Fibroblast of lung (primary cell): ENCODE data around the gene CIB2.

Experiments
- EZH2 ChIP-seq: IDR thresholded peaks from 2 replicates; pipeline ENCODE4 v1.5.1; 2012; ENCODE audit warnings: low read length, control low read depth, mild to moderate bottlenecking; ENCODE audit errors: missing control alignments
- TF ChIP-seq, protein P1 (sequence below), 2 donors: IDR thresholded peaks in 1 of 2; conservative IDR thresholded peaks in 1 of 2; 1 replicate in 1 of 2; 2 replicates in 1 of 2; pipeline ENCODE4 v1.5.1; 2011 to 2012; ENCODE audit warnings: low read length in 2 of 2, control low read depth in 1 of 2, inconsistent platforms in 1 of 2, low read depth in 1 of 2, mild to moderate bottlenecking in 1 of 2

DNA sequence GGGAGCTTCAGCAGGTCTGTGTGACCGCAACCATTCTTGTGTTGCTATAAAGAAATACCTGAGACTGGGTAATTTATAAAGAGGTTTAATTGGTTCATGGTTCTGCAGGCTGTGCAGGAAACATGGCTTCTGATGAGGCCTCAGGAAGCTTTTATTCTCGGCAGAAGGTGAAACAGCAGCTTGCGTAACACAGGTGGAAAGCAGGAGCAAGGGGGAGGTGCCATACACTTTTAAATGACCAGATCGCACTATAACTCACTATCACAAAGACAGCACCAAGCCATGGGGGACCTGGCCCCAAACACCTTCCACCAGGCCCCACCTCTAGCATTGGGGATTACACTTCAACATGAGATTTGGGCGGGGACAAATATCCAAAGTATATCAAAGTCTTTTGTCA, 8.3 kb upstream of the CIB2 start:
- TF ChIP-seq, protein P1, sequence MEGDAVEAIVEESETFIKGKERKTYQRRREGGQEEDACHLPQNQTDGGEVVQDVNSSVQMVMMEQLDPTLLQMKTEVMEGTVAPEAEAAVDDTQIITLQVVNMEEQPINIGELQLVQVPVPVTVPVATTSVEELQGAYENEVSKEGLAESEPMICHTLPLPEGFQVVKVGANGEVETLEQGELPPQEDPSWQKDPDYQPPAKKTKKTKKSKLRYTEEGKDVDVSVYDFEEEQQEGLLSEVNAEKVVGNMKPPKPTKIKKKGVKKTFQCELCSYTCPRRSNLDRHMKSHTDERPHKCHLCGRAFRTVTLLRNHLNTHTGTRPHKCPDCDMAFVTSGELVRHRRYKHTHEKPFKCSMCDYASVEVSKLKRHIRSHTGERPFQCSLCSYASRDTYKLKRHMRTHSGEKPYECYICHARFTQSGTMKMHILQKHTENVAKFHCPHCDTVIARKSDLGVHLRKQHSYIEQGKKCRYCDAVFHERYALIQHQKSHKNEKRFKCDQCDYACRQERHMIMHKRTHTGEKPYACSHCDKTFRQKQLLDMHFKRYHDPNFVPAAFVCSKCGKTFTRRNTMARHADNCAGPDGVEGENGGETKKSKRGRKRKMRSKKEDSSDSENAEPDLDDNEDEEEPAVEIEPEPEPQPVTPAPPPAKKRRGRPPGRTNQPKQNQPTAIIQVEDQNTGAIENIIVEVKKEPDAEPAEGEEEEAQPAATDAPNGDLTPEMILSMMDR (conservative IDR thresholded peaks at IDR 0.05 in 1 of 2, IDR thresholded peaks at IDR 0.05 in 1 of 2; ENCODE audit: low read depth in 1 of 2, low read length in 2 of 2): no peak
- no peak for TF ChIP-seq EZH2
